K562 (cell line): ENCODE measurements around the gene LRRC74B. TPM values are rescaled to one million over a fixed set of nuclear protein-coding genes. Genes with fewer than 3 reads are reported as not detected.

Source experiments
- ARID3B ChIP-seq: fragments of 250-450 bp; sonication (Bioruptor Pico); IDR thresholded peaks from 2 replicates; pipeline ENCODE4 v1.4.0; 2020; ENCODE audit warnings: borderline replicate concordance
- CREB3 ChIP-seq: fragments of 450-650 bp; conservative IDR thresholded peaks from 2 replicates; pipeline ENCODE4 v1.6.1; 2016; ENCODE audit warnings: missing genetic modification characterization, low read depth, mild to moderate bottlenecking, missing compliant biosample characterization, moderate library complexity
- DLX4 ChIP-seq: fragments of 250-450 bp; sonication (Bioruptor Pico); IDR thresholded peaks from 2 replicates; pipeline ENCODE4 v1.6.1; 2021; ENCODE audit warnings: mild to moderate bottlenecking
- FIP1L1 ChIP-seq: fragments of 200-400 bp; formaldehyde crosslinking; IDR thresholded peaks from 2 replicates; pipeline ENCODE4 v1.6.1; 2018; ENCODE audit warnings: mild to moderate bottlenecking, low read depth, low read length; ENCODE audit not compliant: poor library complexity, severe bottlenecking
- IFI16 ChIP-seq: fragments of 250-450 bp; sonication (Bioruptor Pico); IDR thresholded peaks from 2 replicates; pipeline ENCODE4 v2.1.2; 2022; ENCODE audit warnings: mild to moderate bottlenecking, inconsistent platforms
- MEIS2 ChIP-seq: fragments of 450-650 bp; IDR thresholded peaks from 2 replicates; pipeline ENCODE4 v1.6.1; 2014; ENCODE audit warnings: mild to moderate bottlenecking; ENCODE audit not compliant: partially characterized antibody
- PTBP1 ChIP-seq: fragments of 200-400 bp; formaldehyde crosslinking; IDR thresholded peaks from 2 replicates; pipeline ENCODE4 v1.6.1; 2017; ENCODE audit warnings: low read depth, low read length
- SP1 ChIP-seq: sonication (generic); formaldehyde crosslinking; IDR thresholded peaks from 2 replicates; pipeline ENCODE4 v1.8.1; 2022; ENCODE audit warnings: mild to moderate bottlenecking, missing genetic modification reagents
- SRF ChIP-seq, 2 experiments: fragments of 250-450, 450-650 bp in 1 of 2; sonication (Bioruptor Pico) in 1 of 2; sonication (generic) in 1 of 2; formaldehyde crosslinking; IDR thresholded peaks; 2 replicates each; pipeline versions ENCODE4 v1.5.0 to v1.5.1; 2020 to 2022; ENCODE audit warnings: mild to moderate bottlenecking in 1 of 2, missing genetic modification reagents in 1 of 2
- ZNF165 ChIP-seq: fragments of 250-450 bp; sonication (Bioruptor Pico); IDR thresholded peaks from 2 replicates; pipeline ENCODE4 v1.4.0; 2020; ENCODE audit warnings: borderline replicate concordance
- ZNF253 ChIP-seq: fragments of 250-450 bp; sonication (Bioruptor Pico); conservative IDR thresholded peaks from 2 replicates; pipeline ENCODE4 v1.6.1; 2021; ENCODE audit warnings: mild to moderate bottlenecking
- ZNF324 ChIP-seq: fragments of 250-450 bp; sonication (Bioruptor Pico); IDR thresholded peaks from 2 replicates; pipeline ENCODE4 v1.4.0; 2020; ENCODE audit warnings: mild to moderate bottlenecking
- ZNF408 ChIP-seq: fragments of 250-450 bp; sonication (Bioruptor Pico); IDR thresholded peaks from 2 replicates; pipeline ENCODE4 v1.4.0; 2020; ENCODE audit warnings: low read depth, mild to moderate bottlenecking, moderate library complexity
- ZNF57 ChIP-seq: fragments of 450-650 bp; formaldehyde crosslinking; IDR thresholded peaks from 2 replicates; pipeline ENCODE4 v1.4.0; 2020; ENCODE audit warnings: mild to moderate bottlenecking, moderate library complexity
- ZNF76 ChIP-seq: fragments of 250-450 bp; sonication (Bioruptor Pico); IDR thresholded peaks from 2 replicates; pipeline ENCODE4 v1.4.0; 2020; ENCODE audit warnings: mild to moderate bottlenecking, moderate library complexity, borderline replicate concordance
- ZSCAN32 ChIP-seq: fragments of 450-650 bp; formaldehyde crosslinking; IDR thresholded peaks from 2 replicates; pipeline ENCODE4 v1.4.0; 2020; ENCODE audit warnings: mild to moderate bottlenecking, moderate library complexity
- polyA plus RNA-seq, 8 experiments: library from polyadenylated mRNA; depleted of rRNA in 4 of 8; stranded (reverse) in 5 of 8; unstranded in 3 of 8; fragments of >200 nt; fragmentation: Nextera tagmentation in 2 of 8; fragmentation: Illumina TruSeq in 1 of 8; extraction: Ambion mirVana in 2 of 8; extraction: Trizol in 1 of 8; gene quantifications; 2 replicates each; pipeline versions ENCODE4 v1.2.1 to v1.2.3, GENCODE V29; 2011 to 2014; ENCODE audit warnings: inconsistent platforms in 1 of 8, missing spikeins in 1 of 8
- total RNA-seq, 7 experiments: library from RNA; depleted of rRNA in 6 of 7; stranded (reverse); fragments of >200 nt in 6 of 7; fragmentation: Illumina TruSeq in 2 of 7; extraction: Trizol in 2 of 7; gene quantifications; 2 replicates each; pipeline versions ENCODE4 v1.2.1 to v1.2.3, GENCODE V29; 2011 to 2021; ENCODE audit warnings: low replicate concordance in 1 of 7
- TF ChIP-seq, protein P1 (sequence below), 2 experiments: fragments of 200-800 bp in 1 of 2; sonication (Bioruptor generic) in 1 of 2; sonication (generic) in 1 of 2; formaldehyde crosslinking in 1 of 2; IDR thresholded peaks in 1 of 2; conservative IDR thresholded peaks in 1 of 2; 2 replicates each; pipeline versions ENCODE4 v1.5.0 to v1.6.1; 2016 to 2020; ENCODE audit warnings: missing compliant biosample characterization in 1 of 2, missing genetic modification characterization in 1 of 2, missing genetic modification reagents in 1 of 2
- TF ChIP-seq, protein P2 (sequence below): fragments of 450-650 bp; formaldehyde crosslinking; IDR thresholded peaks from 2 replicates; pipeline ENCODE4 v1.4.0; 2022; ENCODE audit warnings: missing genetic modification characterization
- TF ChIP-seq, protein P3 (sequence below): fragments of 250-450 bp; sonication (Bioruptor Pico); IDR thresholded peaks from 2 replicates; pipeline ENCODE4 v1.8.0; 2022; ENCODE audit warnings: moderate library complexity, mild to moderate bottlenecking, inconsistent platforms

LRRC74B gene
- total and polyA plus RNA-seq, 9 of the 15 experiments (the other 6 are each of a cell fraction or from before 2014, with no cell fraction given), result not detected

GRCh38 chr22:21000987-21001600, 44.7 kb upstream of the LRRC74B start (continued):
- TF ChIP-seq, protein P1, sequence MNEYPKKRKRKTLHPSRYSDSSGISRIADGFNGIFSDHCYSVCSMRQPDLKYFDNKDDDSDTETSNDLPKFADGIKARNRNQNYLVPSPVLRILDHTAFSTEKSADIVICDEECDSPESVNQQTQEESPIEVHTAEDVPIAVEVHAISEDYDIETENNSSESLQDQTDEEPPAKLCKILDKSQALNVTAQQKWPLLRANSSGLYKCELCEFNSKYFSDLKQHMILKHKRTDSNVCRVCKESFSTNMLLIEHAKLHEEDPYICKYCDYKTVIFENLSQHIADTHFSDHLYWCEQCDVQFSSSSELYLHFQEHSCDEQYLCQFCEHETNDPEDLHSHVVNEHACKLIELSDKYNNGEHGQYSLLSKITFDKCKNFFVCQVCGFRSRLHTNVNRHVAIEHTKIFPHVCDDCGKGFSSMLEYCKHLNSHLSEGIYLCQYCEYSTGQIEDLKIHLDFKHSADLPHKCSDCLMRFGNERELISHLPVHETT (CRISPR knock-in tag; conservative IDR thresholded peaks at IDR 0.05 in 1 of 2, IDR thresholded peaks at IDR 0.05 in 1 of 2), result no peak
- 0 out of 4 replicates have a peak, but pooled peaks of 1 of the 2 experiments have one; percentile 10 for TF ChIP-seq SRF (CRISPR knock-in tag; IDR thresholded peaks at IDR 0.05)
- peak; percentile 15 for TF ChIP-seq ZNF57 (CRISPR knock-in tag)
- no peak for TF ChIP-seq MEIS2
- peak; percentile 21; the same call in 1 of the 2 replicates for TF ChIP-seq ZNF408
- TF ChIP-seq, protein P2, sequence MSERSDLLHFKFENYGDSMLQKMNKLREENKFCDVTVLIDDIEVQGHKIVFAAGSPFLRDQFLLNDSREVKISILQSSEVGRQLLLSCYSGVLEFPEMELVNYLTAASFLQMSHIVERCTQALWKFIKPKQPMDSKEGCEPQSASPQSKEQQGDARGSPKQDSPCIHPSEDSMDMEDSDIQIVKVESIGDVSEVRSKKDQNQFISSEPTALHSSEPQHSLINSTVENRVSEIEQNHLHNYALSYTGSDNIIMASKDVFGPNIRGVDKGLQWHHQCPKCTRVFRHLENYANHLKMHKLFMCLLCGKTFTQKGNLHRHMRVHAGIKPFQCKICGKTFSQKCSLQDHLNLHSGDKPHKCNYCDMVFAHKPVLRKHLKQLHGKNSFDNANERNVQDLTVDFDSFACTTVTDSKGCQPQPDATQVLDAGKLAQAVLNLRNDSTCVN (CRISPR knock-in tag), result peak; percentile 3; the same call in 1 of the 2 replicates
- TF ChIP-seq ZNF324, result peak; percentile 41; the same call in 1 of the 2 replicates
- no peak for TF ChIP-seq PTBP1
- no peak for TF ChIP-seq FIP1L1
- TF ChIP-seq, protein P3, sequence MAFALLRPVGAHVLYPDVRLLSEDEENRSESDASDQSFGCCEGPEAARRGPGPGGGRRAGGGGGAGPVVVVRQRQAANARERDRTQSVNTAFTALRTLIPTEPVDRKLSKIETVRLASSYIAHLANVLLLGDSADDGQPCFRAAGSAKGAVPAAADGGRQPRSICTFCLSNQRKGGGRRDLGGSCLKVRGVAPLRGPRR (CRISPR knock-in tag), result peak; percentile 21; the same call in 1 of the 2 replicates
- TF ChIP-seq IFI16 (CRISPR knock-in tag), result 0 out of 2 replicates have a peak, but pooled peaks have one; percentile 59
- no peak for TF ChIP-seq SP1 (CRISPR knock-in tag)
- peak; percentile 86 for TF ChIP-seq ZNF253 (CRISPR knock-in tag)
- peak; percentile 17; the same call in 1 of the 2 replicates for TF ChIP-seq ZNF76 (CRISPR knock-in tag)
- TF ChIP-seq CREB3 (tag), result no peak
- TF ChIP-seq ZSCAN32 (CRISPR knock-in tag), result peak; percentile 42; the same call in 1 of the 2 replicates
- TF ChIP-seq ZNF165, result peak; percentile 5; the same call in 1 of the 2 replicates
- no peak for TF ChIP-seq DLX4
- TF ChIP-seq ARID3B (CRISPR knock-in tag), result peak; percentile 75; the same call in 1 of the 2 replicates
